Left kidney (tissue), 2 donors: Measurements from ENCODE around the gene MATN1. TPM values are rescaled to one million over a fixed set of nuclear protein-coding genes. Genes with fewer than 3 reads are reported as not detected.

Source experiments
- DNase-seq: peaks from one replicate; pipeline ENCODE4 v3.0.0-alpha.2; 2013
- polyA plus RNA-seq: library from polyadenylated mRNA; unstranded; fragments of 120-200 nt; gene quantifications from one replicate; pipeline ENCODE4 v1.2.1, GENCODE V29; 2013; ENCODE audit not compliant: insufficient read length

The MATN1 gene
- polyA plus RNA-seq, 1 donor: 0.23 TPM

DNA sequence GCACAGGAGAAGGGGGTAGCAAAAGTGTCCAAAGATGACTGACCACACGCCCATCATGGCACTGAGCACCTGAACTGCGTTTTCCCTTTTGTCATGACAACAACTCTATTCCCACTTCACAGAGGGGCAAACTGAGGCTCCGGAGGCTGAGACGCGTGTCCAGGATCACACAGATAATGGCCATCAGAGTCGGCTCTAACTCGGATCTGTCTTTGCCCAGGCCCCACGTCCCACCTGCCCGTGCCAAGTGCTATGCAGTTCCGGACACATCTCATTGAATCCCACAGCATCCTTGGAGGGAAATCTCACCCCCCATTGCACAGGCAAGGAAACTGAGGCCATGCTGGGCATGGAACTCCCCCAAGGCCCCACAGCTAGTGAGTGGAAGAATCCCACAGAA lies 62.1 kb downstream of the MATN1 start:
- no peak for DNase-seq

Other genes with a start within 250 kb of the MATN1 start
- 12.7 TPM for gene LAPTM5, start 34.2 kb upstream of the MATN1 start, polyA plus RNA-seq
- 24.8 TPM for gene SDC3, start 185.2 kb upstream of the MATN1 start, polyA plus RNA-seq